Erythroblast (primary cell): Measurements from ENCODE around the gene EDAR.

ENCODE experiments used
- DNase-seq, 2 experiments: peaks; one replicate each; lab custom pipeline; 2025; lab: John Stamatoyannopoulos, UW
- GATA1 ChIP-seq: IDR thresholded peaks from 2 replicates; pipeline ENCODE4 v1.6.1; 2011; ENCODE audit warnings: low read depth, mild to moderate bottlenecking, control low read depth, low read length, moderate library complexity
- POLR2A ChIP-seq: IDR thresholded peaks from 2 replicates; pipeline ENCODE4 v1.6.1; 2011; ENCODE audit warnings: mild to moderate bottlenecking, low read length

The EDAR gene

GRCh38 chr2:108916796-108917421 is 72.1 kb downstream of the EDAR start:
- TF ChIP-seq GATA1 (no peak), POLR2A (no peak)

GRCh38 chr2:108916122-108916795 is 72.8 kb downstream of the EDAR start:
- no peak for TF ChIP-seq POLR2A
- no peak for TF ChIP-seq GATA1
- DNase-seq, result no peak

More at GRCh38 chr2:108916796-108917421, 72.1 kb downstream of the EDAR start:
- DNase-seq, result no peak

- TF ChIP-seq GATA1 (no peak), POLR2A (no peak)
- DNase-seq, result no peak
Observed at GRCh38 chr2:108912629-108912902, 76.5 kb downstream of the EDAR start.

GRCh38 chr2:108911807-108912628 is 77.0 kb downstream of the EDAR start:
- TF ChIP-seq POLR2A, result no peak
- no peak for TF ChIP-seq GATA1
- no peak for DNase-seq

GRCh38 chr2:108911401-108911800 is 77.6 kb downstream of the EDAR start:
- DNase-seq, result no peak
- TF ChIP-seq GATA1 (no peak), POLR2A (no peak)

GRCh38 chr2:108910541-108911396 is 78.3 kb downstream of the EDAR start:
- DNase-seq, result no peak

GRCh38 chr2:108910011-108910431 is 79.0 kb downstream of the EDAR start:
- DNase-seq, result no peak

More at GRCh38 chr2:108910541-108911396, 78.3 kb downstream of the EDAR start:
- TF ChIP-seq POLR2A, result no peak
- no peak for TF ChIP-seq GATA1

GRCh38 chr2:108909275-108909823 is 79.7 kb downstream of the EDAR start:
- no peak for DNase-seq
- TF ChIP-seq POLR2A, result no peak
- TF ChIP-seq GATA1, result no peak

More at GRCh38 chr2:108910011-108910431, 79.0 kb downstream of the EDAR start:
- TF ChIP-seq POLR2A (no peak), GATA1 (no peak)

GRCh38 chr2:108908713-108909070 is 80.3 kb downstream of the EDAR start:
- no peak for DNase-seq
- TF ChIP-seq GATA1 (no peak), POLR2A (no peak)

- TF ChIP-seq POLR2A, result no peak
- TF ChIP-seq GATA1, result no peak
- no peak for DNase-seq
Observed at GRCh38 chr2:108907822-108908712, 81.0 kb downstream of the EDAR start.

- TF ChIP-seq POLR2A, result no peak
- no peak for TF ChIP-seq GATA1
- no peak for DNase-seq
Observed at GRCh38 chr2:108906403-108907077, 82.5 kb downstream of the EDAR start.
